GM23338 (cell line): ENCODE measurements around the gene NRXN2. TPM values are rescaled to one million over a fixed set of nuclear protein-coding genes. Genes with fewer than 3 reads are reported as not detected.
A peak's percentile ranks its signal among the peaks of the same experiment; 100 is the strongest.

Source experiments
- ATAC-seq: fragments of 200-7000 bp; cut with Tn5 transposase; 3 replicates; pipeline ENCODE4 v1.9.1; 2020
- DNase-seq: peaks from one replicate; pipeline ENCODE4 v3.0.0-alpha.2; 2015; ENCODE audit warnings: low spot score
- H2AFZ ChIP-seq: fragments of 200-600 bp; sonication (generic); 2 replicates; pipeline ENCODE4 v1.8.0; 2016; ENCODE audit warnings: antibody characterized with exemption, mild to moderate bottlenecking, moderate library complexity
- H3F3A ChIP-seq: fragments of 200-600 bp; sonication (generic); replicated peaks from 2 replicates; pipeline ENCODE4 v1.8.0; 2017; ENCODE audit warnings: antibody characterized with exemption, mixed run types, low read depth
- H3K27ac ChIP-seq: fragments of 200-600 bp; sonication (generic); 2 replicates; pipeline ENCODE4 v1.6.1; 2016; ENCODE audit warnings: low read depth
- H3K27me3 ChIP-seq: fragments of 200-600 bp; sonication (generic); 2 replicates; pipeline ENCODE4 v1.8.0; 2016; ENCODE audit warnings: mild to moderate bottlenecking, mixed run types, moderate library complexity; ENCODE audit not compliant: insufficient read depth
- H3K36me3 ChIP-seq: fragments of 200-600 bp; sonication (generic); 2 replicates; pipeline ENCODE4 v1.8.0; 2016; ENCODE audit warnings: mild to moderate bottlenecking; ENCODE audit not compliant: insufficient read depth
- H3K4me1 ChIP-seq: fragments of 200-600 bp; sonication (generic); 2 replicates; pipeline ENCODE4 v1.8.0; 2016; ENCODE audit warnings: mild to moderate bottlenecking, moderate library complexity; ENCODE audit not compliant: insufficient read depth
- H3K4me2 ChIP-seq: fragments of 200-600 bp; sonication (generic); 2 replicates; pipeline ENCODE4 v1.7.1; 2017; ENCODE audit warnings: mixed run types
- H3K4me3 ChIP-seq: fragments of 200-600 bp; sonication (generic); 2 replicates; pipeline ENCODE4 v1.6.1; 2016; ENCODE audit warnings: mixed run types
- H3K79me2 ChIP-seq: fragments of 200-600 bp; sonication (generic); replicated peaks from 2 replicates; pipeline ENCODE4 v1.8.0; 2017; ENCODE audit warnings: mild to moderate bottlenecking; ENCODE audit not compliant: insufficient read depth
- H3K9me2 ChIP-seq: fragments of 200-600 bp; sonication (generic); 2 replicates; pipeline ENCODE4 v1.8.0; 2017; ENCODE audit not compliant: insufficient read depth
- H4K20me1 ChIP-seq: fragments of 200-600 bp; sonication (generic); replicated peaks from 2 replicates; pipeline ENCODE4 v1.8.0; 2017; ENCODE audit warnings: mild to moderate bottlenecking; ENCODE audit not compliant: insufficient read depth
- H3K27ac Mint-ChIP-seq: 2 replicates; pipeline ENCODE4 v1.8.0; 2020; ENCODE audit warnings: inconsistent platforms, mild to moderate bottlenecking, moderate library complexity, mixed read lengths
- H3K27me3 Mint-ChIP-seq: 3 replicates; pipeline ENCODE4 v1.8.0; 2022; ENCODE audit warnings: low read depth, mild to moderate bottlenecking, moderate library complexity, mixed read lengths, inconsistent platforms; ENCODE audit not compliant: insufficient read depth, poor library complexity
- H3K36me3 Mint-ChIP-seq: 3 replicates; pipeline ENCODE4 v1.8.0; 2021; ENCODE audit warnings: low read depth, mild to moderate bottlenecking, inconsistent platforms, moderate library complexity, mixed read lengths
- H3K4me1 Mint-ChIP-seq: 3 replicates; pipeline ENCODE4 v1.8.0; 2020; ENCODE audit warnings: mild to moderate bottlenecking, inconsistent platforms, mixed read lengths
- H3K4me3 Mint-ChIP-seq: 3 replicates; pipeline ENCODE4 v1.8.0; 2021; ENCODE audit warnings: moderate library complexity, mild to moderate bottlenecking, inconsistent platforms, mixed read lengths
- H3K9me3 Mint-ChIP-seq: 3 replicates; pipeline ENCODE4 v1.8.0; 2020; ENCODE audit warnings: moderate library complexity, mild to moderate bottlenecking, inconsistent platforms, mixed read lengths
- CREB1 ChIP-seq: fragments of 250-450 bp; sonication (Bioruptor Pico); IDR thresholded peaks from 2 replicates; pipeline ENCODE4 v1.5.0; 2020; ENCODE audit warnings: low read depth, mild to moderate bottlenecking, moderate library complexity
- ZNF114 ChIP-seq: fragments of 250-450 bp; sonication (Bioruptor Pico); IDR thresholded peaks from 2 replicates; pipeline ENCODE4 v1.5.0; 2020; ENCODE audit warnings: mild to moderate bottlenecking, moderate library complexity
- polyA plus RNA-seq: library from polyadenylated mRNA; unstranded; fragments of >200 nt; fragmentation: Nextera tagmentation; extraction: Ambion mirVana; gene quantifications from 2 replicates; pipeline ENCODE4 v1.2.1, GENCODE V29; 2016
- total RNA-seq: library from RNA; depleted of rRNA; stranded (reverse); fragments of >200 nt; shearing (Covaris generic); gene quantifications from 2 replicates; pipeline ENCODE4 v1.2.3, GENCODE V29; 2014
- TF ChIP-seq, protein P1 (sequence below): fragments of 250-450 bp; sonication (Bioruptor Pico); IDR thresholded peaks from 2 replicates; pipeline ENCODE4 v1.5.0; 2020; ENCODE audit warnings: mild to moderate bottlenecking, moderate library complexity
- TF ChIP-seq, protein P2 (sequence below): IDR thresholded peaks from 2 replicates; pipeline ENCODE4 v1.6.1; 2016; ENCODE audit warnings: antibody characterized with exemption

NRXN2 gene
- total and polyA plus RNA-seq, 2 experiments from 2014 or later = 3.4 to 17.0 TPM

DNA sequence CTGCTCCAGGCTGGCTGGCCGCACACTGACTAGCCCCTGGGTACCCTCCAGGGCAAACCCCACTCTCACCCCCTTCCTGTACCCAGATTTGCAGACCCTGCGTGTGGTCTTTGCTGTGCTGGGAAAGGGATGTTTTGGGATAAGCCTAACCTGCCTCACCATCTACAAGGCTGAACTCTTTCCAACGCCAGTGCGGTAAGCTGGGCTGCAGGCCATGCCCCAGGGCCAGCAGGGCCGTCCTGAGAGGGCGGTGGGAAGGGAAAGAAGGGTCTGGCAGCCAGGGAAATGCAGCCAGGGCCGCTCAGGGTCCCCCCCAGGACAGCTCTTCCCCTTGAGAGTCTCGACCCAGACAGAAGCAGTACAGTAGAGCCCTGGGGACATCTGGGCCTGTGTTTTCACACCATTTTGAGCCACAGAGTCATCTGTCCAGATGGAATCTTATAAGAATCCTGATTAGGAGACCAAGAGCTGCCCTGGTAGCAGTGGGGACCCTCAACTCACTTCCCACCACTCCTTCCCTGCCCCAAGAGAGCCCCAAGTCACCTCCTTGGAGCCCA is 154.3 kb downstream of the NRXN2 start:
- H3K79me2 ChIP-seq = no peaks in the 10 kb centered on the region
- DNase-seq (no peak), ATAC-seq (no peak)
- 0 out of 2 replicates have a peak, but pooled peaks cover 3% of the 10 kb centered on the region for H3F3A ChIP-seq
- H3K27me3 Mint-ChIP-seq = peaks cover 10% of the 10 kb centered on the region
- no peak overlapping the region for H3K4me2 ChIP-seq
- no peak overlapping the region for H3K27ac ChIP-seq
- H3K36me3 ChIP-seq = no peaks in the 10 kb centered on the region
- H3K4me3 ChIP-seq = no peak overlapping the region
- no peaks in the 10 kb centered on the region; the same call in 2 of the 3 replicates for H3K36me3 Mint-ChIP-seq
- H4K20me1 ChIP-seq = no peaks in the 10 kb centered on the region
- H3K4me1 Mint-ChIP-seq = peaks cover 36% of the 10 kb centered on the region
- TF ChIP-seq CREB1 (CRISPR knock-in tag) = no peak
- TF ChIP-seq, protein P1, sequence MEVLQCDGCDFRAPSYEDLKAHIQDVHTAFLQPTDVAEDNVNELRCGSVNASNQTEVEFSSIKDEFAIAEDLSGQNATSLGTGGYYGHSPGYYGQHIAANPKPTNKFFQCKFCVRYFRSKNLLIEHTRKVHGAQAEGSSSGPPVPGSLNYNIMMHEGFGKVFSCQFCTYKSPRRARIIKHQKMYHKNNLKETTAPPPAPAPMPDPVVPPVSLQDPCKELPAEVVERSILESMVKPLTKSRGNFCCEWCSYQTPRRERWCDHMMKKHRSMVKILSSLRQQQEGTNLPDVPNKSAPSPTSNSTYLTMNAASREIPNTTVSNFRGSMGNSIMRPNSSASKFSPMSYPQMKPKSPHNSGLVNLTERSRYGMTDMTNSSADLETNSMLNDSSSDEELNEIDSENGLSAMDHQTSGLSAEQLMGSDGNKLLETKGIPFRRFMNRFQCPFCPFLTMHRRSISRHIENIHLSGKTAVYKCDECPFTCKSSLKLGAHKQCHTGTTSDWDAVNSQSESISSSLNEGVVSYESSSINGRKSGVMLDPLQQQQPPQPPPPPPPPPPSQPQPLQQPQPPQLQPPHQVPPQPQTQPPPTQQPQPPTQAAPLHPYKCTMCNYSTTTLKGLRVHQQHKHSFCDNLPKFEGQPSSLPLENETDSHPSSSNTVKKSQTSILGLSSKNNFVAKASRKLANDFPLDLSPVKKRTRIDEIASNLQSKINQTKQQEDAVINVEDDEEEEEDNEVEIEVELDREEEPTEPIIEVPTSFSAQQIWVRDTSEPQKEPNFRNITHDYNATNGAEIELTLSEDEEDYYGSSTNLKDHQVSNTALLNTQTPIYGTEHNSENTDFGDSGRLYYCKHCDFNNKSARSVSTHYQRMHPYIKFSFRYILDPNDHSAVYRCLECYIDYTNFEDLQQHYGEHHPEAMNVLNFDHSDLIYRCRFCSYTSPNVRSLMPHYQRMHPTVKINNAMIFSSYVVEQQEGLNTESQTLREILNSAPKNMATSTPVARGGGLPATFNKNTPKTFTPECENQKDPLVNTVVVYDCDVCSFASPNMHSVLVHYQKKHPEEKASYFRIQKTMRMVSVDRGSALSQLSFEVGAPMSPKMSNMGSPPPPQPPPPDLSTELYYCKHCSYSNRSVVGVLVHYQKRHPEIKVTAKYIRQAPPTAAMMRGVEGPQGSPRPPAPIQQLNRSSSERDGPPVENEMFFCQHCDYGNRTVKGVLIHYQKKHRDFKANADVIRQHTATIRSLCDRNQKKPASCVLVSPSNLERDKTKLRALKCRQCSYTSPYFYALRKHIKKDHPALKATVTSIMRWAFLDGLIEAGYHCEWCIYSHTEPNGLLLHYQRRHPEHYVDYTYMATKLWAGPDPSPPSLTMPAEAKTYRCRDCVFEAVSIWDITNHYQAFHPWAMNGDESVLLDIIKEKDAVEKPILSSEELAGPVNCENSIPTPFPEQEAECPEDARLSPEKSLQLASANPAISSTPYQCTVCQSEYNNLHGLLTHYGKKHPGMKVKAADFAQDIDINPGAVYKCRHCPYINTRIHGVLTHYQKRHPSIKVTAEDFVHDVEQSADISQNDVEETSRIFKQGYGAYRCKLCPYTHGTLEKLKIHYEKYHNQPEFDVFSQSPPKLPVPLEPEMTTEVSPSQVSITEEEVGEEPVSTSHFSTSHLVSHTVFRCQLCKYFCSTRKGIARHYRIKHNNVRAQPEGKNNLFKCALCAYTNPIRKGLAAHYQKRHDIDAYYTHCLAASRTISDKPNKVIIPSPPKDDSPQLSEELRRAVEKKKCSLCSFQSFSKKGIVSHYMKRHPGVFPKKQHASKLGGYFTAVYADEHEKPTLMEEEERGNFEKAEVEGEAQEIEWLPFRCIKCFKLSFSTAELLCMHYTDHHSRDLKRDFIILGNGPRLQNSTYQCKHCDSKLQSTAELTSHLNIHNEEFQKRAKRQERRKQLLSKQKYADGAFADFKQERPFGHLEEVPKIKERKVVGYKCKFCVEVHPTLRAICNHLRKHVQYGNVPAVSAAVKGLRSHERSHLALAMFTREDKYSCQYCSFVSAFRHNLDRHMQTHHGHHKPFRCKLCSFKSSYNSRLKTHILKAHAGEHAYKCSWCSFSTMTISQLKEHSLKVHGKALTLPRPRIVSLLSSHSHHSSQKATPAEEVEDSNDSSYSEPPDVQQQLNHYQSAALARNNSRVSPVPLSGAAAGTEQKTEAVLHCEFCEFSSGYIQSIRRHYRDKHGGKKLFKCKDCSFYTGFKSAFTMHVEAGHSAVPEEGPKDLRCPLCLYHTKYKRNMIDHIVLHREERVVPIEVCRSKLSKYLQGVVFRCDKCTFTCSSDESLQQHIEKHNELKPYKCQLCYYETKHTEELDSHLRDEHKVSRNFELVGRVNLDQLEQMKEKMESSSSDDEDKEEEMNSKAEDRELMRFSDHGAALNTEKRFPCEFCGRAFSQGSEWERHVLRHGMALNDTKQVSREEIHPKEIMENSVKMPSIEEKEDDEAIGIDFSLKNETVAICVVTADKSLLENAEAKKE = no peak
- TF ChIP-seq, protein P2, sequence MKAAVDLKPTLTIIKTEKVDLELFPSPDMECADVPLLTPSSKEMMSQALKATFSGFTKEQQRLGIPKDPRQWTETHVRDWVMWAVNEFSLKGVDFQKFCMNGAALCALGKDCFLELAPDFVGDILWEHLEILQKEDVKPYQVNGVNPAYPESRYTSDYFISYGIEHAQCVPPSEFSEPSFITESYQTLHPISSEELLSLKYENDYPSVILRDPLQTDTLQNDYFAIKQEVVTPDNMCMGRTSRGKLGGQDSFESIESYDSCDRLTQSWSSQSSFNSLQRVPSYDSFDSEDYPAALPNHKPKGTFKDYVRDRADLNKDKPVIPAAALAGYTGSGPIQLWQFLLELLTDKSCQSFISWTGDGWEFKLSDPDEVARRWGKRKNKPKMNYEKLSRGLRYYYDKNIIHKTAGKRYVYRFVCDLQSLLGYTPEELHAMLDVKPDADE = no peak
- TF ChIP-seq ZNF114 (CRISPR knock-in tag) = no peak
- no peaks in the 10 kb centered on the region for H3K9me3 Mint-ChIP-seq
- H3K4me1 ChIP-seq = peaks cover 14% of the 10 kb centered on the region; the same call in 1 of the 2 replicates
- H3K27ac Mint-ChIP-seq = no peak overlapping the region
- H3K27me3 ChIP-seq = no peaks in the 10 kb centered on the region
- no peak overlapping the region for H3K4me3 Mint-ChIP-seq
- 0 out of 2 replicates have a peak, but pooled peaks cover 3% of the 10 kb centered on the region for H3K9me2 ChIP-seq
- peak overlapping the region; percentile 91 for H2AFZ ChIP-seq
